Erythroblast (primary cell): ENCODE results near the gene MAU2.
A peak's percentile ranks its signal among the peaks of the same experiment; 100 is the strongest.

ENCODE experiments used
- DNase-seq, 2 experiments: peaks; one replicate each; lab custom pipeline; 2025; lab: John Stamatoyannopoulos, UW
- GATA1 ChIP-seq: IDR thresholded peaks from 2 replicates; pipeline ENCODE4 v1.6.1; 2011; ENCODE audit warnings: low read depth, mild to moderate bottlenecking, control low read depth, low read length, moderate library complexity
- POLR2A ChIP-seq: IDR thresholded peaks from 2 replicates; pipeline ENCODE4 v1.6.1; 2011; ENCODE audit warnings: mild to moderate bottlenecking, low read length

MAU2 gene

DNA sequence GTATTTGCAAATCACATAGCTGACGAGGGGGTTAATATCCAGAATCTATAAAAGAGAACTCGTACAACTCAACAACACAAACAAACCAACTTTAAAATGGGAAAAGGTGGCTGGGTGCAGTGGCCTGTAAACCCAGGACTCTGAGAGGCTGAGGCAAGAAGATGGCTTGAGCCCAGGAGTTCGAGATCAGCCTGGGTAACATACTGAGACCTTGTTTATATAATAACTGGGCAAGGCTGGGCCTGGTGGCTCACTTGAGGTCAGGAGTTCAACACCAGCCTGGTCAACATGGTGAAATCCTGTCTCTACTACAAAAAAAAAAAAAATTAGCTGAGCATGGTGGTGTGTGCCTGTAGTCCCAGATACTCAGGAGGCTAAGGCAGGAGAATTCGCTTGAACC, 25.7 kb upstream of the MAU2 start:
- no peak for TF ChIP-seq POLR2A
- no peak for TF ChIP-seq GATA1
- DNase-seq: no peak

DNA sequence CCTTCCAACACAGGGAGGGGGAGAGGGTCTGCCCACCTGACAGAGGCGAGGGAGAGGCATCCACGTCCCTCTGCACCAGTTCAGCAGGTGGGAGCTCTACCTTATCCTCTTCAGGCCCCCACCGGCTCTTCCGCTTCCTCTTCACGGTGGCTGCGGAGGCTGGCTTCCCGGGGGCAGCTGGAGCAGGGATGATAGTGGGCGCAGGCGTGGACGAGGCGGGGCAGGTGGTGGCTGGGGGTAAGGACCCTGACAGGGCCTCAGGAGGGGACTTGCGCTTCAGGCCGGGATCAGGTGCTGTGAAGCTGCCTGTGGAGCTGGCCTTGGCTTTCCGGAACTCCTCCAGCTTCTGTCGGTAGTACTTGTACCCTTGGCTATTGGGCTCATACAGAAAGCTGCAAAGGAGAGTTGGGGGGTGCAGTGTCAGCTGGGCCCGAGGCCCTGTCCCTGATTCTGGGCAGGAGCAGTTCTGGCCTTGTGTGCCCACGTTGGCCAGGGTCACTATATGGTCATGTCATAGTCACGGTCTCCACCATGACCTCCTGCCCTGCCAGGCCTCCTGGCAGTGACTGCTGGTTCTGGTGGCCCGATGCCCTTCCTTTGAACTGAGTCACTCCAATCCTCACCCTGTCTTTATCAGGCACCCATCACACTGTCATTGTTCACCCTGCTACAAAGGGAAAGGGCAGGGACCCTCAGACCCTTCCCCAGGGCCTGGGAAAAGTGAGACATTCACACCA, 23.5 kb upstream of the MAU2 start:
- TF ChIP-seq POLR2A (no peak), GATA1 (no peak)
- DNase-seq: no peak

GRCh38 chr19:19297759-19298158, 22.9 kb upstream of the MAU2 start:
- TF ChIP-seq GATA1 (no peak), POLR2A (no peak)
- DNase-seq: no peak

DNA sequence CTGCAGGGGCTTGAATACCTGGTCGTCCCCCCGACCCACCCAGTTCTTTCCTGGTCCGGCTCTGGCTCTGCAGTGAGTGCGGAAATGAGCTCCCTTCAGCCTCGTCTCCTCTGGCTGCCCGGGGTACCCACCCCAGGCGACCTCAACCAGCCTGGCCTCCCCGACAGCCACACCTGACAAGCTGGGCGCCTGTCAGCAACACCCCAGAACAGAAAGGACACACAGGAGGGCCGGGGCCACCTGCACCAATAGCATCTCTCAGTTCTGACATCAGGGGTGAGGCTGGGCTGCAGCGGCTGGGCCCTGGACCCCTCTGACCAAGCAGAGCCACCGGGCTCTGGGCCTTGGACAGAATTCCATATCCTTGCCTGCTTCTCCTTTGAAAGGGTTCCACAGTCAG, 20.0 kb upstream of the MAU2 start:
- DNase-seq: no peak
- TF ChIP-seq GATA1 (no peak), POLR2A (no peak)

DNA sequence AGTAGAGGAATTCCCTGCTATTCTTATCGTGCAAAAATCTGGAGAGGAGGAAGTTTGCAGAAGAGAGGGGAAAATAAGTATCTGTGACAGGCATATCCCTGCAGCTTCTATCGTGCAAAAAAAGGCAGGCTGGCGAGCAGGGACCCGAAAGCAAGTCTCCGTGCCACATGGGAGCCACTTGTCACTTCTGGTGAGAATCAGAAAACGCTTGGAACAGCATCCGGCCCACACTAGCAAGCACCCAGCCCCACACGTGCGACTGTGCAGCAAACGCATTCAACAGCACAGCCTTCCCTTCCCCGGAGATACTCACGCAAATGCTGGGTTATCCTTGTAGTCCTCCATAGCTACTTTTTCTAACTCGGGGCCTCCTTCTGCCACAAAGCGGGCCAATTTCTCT, 17.2 kb upstream of the MAU2 start:
- TF ChIP-seq POLR2A (no peak), GATA1 (no peak)
- DNase-seq: no peak

GRCh38 chr19:19304186-19304965, 16.3 kb upstream of the MAU2 start:
- DNase-seq: no peak
- no peak for TF ChIP-seq POLR2A
- TF ChIP-seq GATA1: no peak

DNA sequence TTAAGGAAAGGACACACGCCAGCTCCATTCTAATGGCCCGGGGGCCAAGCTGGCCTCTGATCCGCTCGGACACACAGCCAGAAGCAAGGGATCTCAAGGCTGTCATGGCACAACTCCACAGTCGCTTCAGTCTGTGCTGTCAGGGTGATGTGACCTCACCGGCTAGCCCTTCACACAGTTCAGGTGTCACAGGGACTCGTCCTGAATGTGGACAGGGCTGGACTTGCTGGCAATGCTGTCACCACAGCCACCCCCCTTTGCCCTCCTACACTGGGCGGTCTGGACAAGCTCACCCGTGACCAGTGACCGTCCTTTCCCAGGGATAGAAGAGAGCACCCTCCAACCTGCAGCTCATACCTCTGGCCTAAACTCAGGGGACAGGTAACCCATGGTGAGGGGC, 15.6 kb upstream of the MAU2 start:
- TF ChIP-seq POLR2A: no peak
- no peak for TF ChIP-seq GATA1
- DNase-seq: no peak

DNA sequence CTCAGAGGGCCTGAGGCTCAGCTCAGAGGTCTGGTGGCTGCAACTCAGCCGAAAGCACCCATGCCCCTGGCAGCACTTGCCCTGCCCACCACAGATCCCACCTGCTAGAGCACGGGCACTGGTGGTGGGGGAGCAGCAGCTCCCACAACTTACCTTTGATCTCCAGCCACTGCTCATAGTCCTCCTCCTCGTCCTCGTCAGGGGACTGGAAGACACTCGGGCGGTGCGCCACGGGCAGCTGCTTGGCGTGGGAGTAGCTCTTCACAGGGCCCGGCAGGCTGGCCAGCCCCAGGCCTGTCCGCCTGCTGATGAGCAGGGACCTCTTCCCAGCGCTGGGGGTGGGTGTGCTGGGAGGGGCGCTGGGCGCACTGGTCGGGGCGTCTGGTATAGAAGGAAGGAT, 14.9 kb upstream of the MAU2 start:
- DNase-seq: no peak
- TF ChIP-seq POLR2A: no peak
- TF ChIP-seq GATA1: no peak

DNA sequence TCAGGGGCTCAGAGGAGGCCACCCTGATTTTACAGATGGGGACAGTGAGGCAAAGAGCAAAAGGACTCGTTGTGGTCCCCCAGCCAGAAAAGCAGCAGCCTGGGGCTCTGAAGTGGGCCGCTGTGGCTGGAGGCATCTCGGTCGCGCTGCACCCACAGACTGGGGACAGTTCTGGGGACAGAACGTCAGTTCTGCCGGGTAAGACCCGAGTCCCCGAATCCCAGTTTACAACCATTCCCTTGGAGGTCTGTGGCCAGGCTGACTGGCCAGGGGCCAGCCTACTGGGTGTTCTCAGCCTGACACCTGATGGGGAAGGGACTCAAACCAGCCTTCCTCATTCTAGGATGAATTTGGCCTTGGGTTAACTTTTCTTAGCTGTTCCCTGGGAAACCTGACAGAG, 14.4 kb upstream of the MAU2 start:
- no peak for TF ChIP-seq POLR2A
- no peak for TF ChIP-seq GATA1
- no peak for DNase-seq

- no peak for DNase-seq
- TF ChIP-seq POLR2A: no peak
- no peak for TF ChIP-seq GATA1
Measured at GRCh38 chr19:19308373-19308772, 12.3 kb upstream of the MAU2 start.

DNA sequence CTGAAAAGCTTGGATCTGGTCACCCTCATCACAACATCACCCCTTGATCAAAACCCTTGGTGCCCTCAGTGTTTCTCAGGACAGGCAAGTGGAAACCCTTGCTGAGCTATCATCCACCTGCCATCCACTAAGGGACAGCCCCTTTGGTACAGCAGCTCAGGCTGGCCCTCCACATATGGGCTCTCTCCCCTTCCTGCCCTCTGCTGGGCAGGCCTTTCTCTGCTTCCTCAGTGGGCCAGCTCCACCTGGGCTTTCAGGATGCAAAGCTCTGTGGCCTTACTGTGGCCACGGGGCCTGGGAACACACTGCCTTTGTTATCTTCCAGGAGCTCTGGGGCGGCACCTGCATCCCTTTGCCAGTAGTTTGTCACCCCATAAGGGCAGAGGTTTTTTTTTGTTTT, 5.2 kb upstream of the MAU2 start:
- TF ChIP-seq GATA1 (no peak), POLR2A (no peak)
- no peak for DNase-seq

- no peak for TF ChIP-seq GATA1
- TF ChIP-seq POLR2A: no peak
- DNase-seq: no peak
Measured at GRCh38 chr19:19316082-19316481, 4.5 kb upstream of the MAU2 start.

- DNase-seq: peak; percentile 59 to 67
- TF ChIP-seq POLR2A: no peak
- no peak for TF ChIP-seq GATA1
Measured at GRCh38 chr19:19319732-19320360, 783 bp upstream of the MAU2 start.

DNA sequence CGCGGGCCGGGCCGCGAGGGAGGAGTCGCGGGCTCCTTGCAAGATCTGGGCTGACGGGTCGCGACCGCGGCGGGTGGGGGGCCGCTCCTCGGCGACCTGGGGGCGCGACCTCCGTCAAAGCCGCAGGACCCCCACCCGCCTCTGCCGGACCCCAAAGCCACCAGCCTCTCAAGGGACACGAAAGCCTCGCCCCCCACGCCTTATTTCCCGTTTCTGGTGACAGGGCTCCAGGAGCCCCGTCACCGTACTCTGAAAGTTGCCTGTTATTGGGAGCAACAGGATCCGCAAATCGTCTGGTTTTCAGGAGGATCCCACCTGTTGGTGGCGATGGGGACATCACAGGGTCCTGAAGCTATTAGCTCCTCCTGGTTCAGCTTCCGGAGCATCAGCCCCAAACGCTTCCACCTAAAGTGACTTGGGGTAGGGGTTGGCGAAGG, 530 bp downstream of the MAU2 start:
- DNase-seq: peak; percentile 63 to 80

More for the DNA sequence above, 530 bp downstream of the MAU2 start:
- no peak for TF ChIP-seq POLR2A
- no peak for TF ChIP-seq GATA1
